Fibroblast of mammary gland (primary cell): ENCODE results near the gene SLC9C2.
"Not testable (repeated sequence)": the region's sequence is repeated elsewhere in the genome, so short reads cannot be mapped to it uniquely, and the experiment has no call there.

Experiments used
- DNase-seq: peaks from one replicate; pipeline ENCODE4 v3.0.0-alpha.2; 2010; ENCODE audit warnings: low read depth
- H3K4me3 ChIP-seq: 2 replicates; pipeline ENCODE4 v1.5.1; 2011; ENCODE audit warnings: low read depth, mild to moderate bottlenecking, low read length, moderate library complexity; ENCODE audit not compliant: control insufficient read depth
- CTCF ChIP-seq: conservative IDR thresholded peaks from 2 replicates; pipeline ENCODE4 v1.5.1; 2011; ENCODE audit warnings: low read depth, low read length, inconsistent platforms; ENCODE audit not compliant: control insufficient read depth, insufficient read depth

The SLC9C2 gene

GRCh38 chr1:173469656-173470055 is 133.2 kb downstream of the SLC9C2 start:
- TF ChIP-seq CTCF, result no peak
- no peak overlapping the region for H3K4me3 ChIP-seq
- DNase-seq, result no peak

DNA sequence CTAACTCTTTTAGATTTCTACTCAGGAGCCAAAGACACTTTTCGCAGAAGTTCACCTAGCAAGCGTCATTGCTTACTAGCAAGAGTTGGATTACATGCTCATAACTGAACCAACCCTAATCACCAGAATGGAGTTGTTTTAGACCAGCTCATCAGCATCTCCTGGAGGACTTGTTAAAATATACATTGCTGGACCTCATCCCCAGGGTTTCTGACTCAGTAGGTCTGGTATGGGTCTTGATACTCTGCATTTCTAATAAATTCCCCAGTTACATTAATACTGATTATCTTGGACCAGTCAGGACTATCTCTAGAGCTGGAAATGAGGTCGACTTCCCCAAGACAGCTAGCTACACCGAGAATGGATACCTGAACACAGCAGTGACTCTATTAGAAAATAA is 135.4 kb downstream of the SLC9C2 start:
- H3K4me3 ChIP-seq, result no peak overlapping the region
- TF ChIP-seq CTCF, result no peak
- peak; percentile 12 for DNase-seq

DNA sequence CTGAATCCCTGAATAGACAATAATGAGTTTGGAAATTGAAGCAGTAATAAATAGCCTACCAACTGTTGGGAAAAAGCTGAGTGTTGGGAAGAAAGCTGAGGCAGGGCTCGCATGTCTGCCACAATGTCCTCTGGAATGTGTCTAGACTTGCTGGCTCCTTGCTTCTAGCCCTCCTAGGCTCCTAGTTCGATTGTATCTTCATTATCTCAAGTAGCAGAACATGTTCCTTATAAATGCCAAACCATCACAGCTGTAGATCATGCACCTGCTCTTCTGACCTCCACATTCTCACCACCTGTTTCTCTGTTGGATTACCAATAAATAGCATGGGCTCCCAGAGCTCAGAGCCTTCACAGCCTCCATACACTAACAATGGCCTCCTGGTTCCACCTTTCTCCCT is 138.7 kb downstream of the SLC9C2 start:
- not testable (repeated sequence) for DNase-seq, H3K4me3 ChIP-seq

DNA sequence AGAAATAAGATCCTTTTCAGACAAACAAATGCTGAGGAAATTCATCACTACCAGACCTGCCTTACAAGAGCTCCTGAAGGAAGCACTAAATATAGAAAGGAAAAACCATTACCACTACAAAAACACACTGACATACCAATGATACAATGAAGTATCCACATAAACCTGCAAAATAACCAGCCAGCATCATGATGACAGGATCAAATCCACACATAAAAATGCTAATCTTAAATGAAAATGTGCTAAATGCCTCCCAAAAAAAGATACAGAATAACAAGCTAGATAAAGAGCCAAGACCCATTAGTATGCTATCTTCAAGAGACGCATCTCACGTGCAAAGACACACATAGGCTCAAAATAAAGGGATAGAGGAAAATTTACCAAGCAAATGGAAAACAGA is 140.2 kb downstream of the SLC9C2 start:
- not testable (repeated sequence) for DNase-seq, H3K4me3 ChIP-seq

GRCh38 chr1:173459885-173460284 is 143.0 kb downstream of the SLC9C2 start:
- no peak for TF ChIP-seq CTCF
- H3K4me3 ChIP-seq, result no peak overlapping the region
- no peak for DNase-seq

DNA sequence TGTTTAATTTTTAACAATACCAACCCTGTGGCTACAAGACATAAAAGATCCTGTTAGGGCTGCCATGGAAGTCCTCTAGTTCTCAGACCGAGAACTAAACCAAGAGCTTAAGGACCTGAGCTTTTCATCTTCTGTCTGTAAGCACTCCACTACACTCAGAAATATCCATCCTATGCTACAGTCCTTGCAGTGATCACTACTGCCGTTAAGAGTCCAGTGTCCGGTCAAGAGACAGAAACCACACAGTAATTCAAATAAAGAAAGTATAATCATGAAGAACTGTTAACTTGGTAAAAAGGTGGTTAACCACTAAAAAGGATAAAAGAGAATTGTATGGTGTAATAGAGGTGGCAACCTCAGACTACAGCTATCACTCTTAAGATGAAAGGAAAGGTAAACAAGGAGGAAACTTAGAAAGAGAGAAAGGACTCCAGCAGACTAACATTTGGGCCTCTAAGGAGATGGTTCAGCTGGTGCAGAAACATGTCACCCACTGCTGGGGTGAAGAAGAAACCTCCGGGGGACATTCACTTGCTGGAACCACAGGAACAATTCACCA is 147.8 kb downstream of the SLC9C2 start:
- no peak for DNase-seq
- H3K4me3 ChIP-seq, result no peak overlapping the region
- no peak for TF ChIP-seq CTCF

DNA sequence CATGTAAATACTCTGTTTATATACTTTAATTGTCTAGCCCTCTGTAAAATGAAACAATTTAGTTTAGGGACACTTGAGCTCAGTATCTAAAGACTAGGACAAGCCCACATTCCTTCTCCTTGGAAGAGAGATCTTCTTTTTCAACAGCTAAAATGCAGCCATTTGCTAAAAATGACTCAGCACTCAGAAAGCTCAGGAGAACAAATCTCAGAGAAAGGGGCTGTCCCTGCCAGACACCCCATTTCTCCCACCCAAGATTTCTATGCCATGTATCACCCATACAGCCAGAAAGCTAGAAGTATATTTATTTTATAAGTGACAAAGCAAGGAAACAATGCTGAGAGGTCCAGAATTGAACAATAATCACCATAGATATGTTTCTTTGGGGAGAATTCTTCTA is 148.9 kb downstream of the SLC9C2 start:
- TF ChIP-seq CTCF, result no peak
- H3K4me3 ChIP-seq, result no peak overlapping the region
- DNase-seq, result no peak

GRCh38 chr1:173451981-173452380 is 150.9 kb downstream of the SLC9C2 start:
- no peak overlapping the region for H3K4me3 ChIP-seq
- peak; percentile 39 for DNase-seq
- no peak for TF ChIP-seq CTCF
